GM12891 (cell line): Measurements from ENCODE around the gene ALG9.

ENCODE experiments used
- DNase-seq: peaks from one replicate; pipeline ENCODE4 v3.0.0; 2011; ENCODE audit warnings: low spot score; ENCODE audit not compliant: insufficient read length
- FAIRE-seq: peaks from 2 replicates; lab custom pipeline; 2011; peaks lifted over from hg19 to GRCh38; lab: Jason Lieb, UNC
- PAX5 ChIP-seq: IDR thresholded peaks from 2 replicates; pipeline ENCODE4 v1.6.1; 2011; ENCODE audit warnings: low read length, moderate library complexity, mild to moderate bottlenecking; ENCODE audit not compliant: insufficient read depth, severe bottlenecking
- POLR2A ChIP-seq: IDR thresholded peaks from 2 replicates; pipeline ENCODE4 v1.6.1; 2011; ENCODE audit warnings: low read depth, low read length, control low read depth
- POLR2AphosphoS5 ChIP-seq: IDR thresholded peaks from 2 replicates; pipeline ENCODE4 v1.6.1; 2011; ENCODE audit warnings: low read depth, low read length, control low read depth
- POU2F2 ChIP-seq: IDR thresholded peaks from 2 replicates; pipeline ENCODE4 v1.6.1; 2011; ENCODE audit warnings: low read depth, mild to moderate bottlenecking, control low read depth, low read length, moderate library complexity
- SPI1 ChIP-seq: IDR thresholded peaks from 2 replicates; pipeline ENCODE4 v1.6.1; 2011; ENCODE audit warnings: low read depth, low read length, control low read depth
- TAF1 ChIP-seq: IDR thresholded peaks from 2 replicates; pipeline ENCODE4 v1.6.1; 2011; ENCODE audit warnings: low read depth, low read length, control low read depth

ALG9 gene

GRCh38 chr11:111739299-111739698 lies 132.1 kb downstream of the ALG9 start:
- FAIRE-seq (no peak), DNase-seq (no peak)
- no peak for TF ChIP-seq TAF1
- TF ChIP-seq POU2F2 = no peak
- no peak for TF ChIP-seq POLR2A
- TF ChIP-seq POLR2AphosphoS5 = no peak
- no peak for TF ChIP-seq PAX5
- TF ChIP-seq SPI1 = no peak

DNA sequence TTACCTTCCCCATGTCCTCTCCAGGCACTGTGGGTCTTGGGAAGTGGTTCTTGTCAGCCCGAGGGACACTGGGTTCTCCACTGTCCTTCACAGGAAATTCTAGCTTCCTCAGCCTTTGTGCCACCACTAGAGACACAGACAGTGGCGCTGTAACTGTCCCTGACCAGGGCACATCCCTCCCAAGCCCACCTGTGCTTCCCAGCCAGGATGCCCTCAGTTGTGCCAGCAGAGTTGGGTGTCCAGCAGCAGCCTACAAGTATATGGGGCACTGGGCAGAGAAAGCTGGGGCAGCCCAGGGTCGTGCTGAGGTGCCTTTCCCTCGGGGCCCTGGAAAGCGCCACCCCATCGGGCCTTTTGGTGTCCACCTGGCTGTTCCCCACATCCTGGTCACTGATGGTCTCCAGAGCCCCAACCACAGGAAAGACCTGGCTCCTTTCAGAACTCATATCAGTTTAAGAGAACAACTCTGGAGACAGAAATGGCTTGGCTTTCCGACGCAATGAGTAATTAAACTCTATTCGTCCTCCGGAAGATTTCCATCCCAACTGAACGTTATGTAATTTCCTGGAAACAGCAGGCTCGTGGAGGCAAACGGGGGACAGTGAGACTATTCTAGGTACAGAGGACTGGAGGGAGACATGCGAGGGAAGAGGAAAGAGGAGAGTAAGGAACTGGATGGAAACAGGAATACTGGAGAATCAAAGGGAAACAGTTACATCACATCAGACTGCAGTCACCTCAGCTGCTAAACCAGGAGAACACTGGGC lies 133.8 kb downstream of the ALG9 start:
- no peak for FAIRE-seq
- TF ChIP-seq POLR2AphosphoS5 (no peak; the same call in 1 of the 2 replicates), TAF1 (no peak), POLR2A (no peak), SPI1 (no peak), POU2F2 (no peak), PAX5 (no peak)
- no peak for DNase-seq

GRCh38 chr11:111736621-111737443 lies 134.5 kb downstream of the ALG9 start:
- DNase-seq = no peak
- no peak for TF ChIP-seq POLR2AphosphoS5
- no peak for TF ChIP-seq POLR2A
- no peak for TF ChIP-seq POU2F2
- TF ChIP-seq TAF1 = no peak
- no peak for TF ChIP-seq SPI1
- TF ChIP-seq PAX5 = no peak
- FAIRE-seq = no peak
